Sciatic nerve (tissue), 2 donors: ENCODE data around the gene ALKBH4. TPM values are rescaled to one million over a fixed set of nuclear protein-coding genes. Genes with fewer than 3 reads are reported as not detected.
"Not testable (repeated sequence)": the region's sequence is repeated elsewhere in the genome, so short reads cannot be mapped to it uniquely, and the experiment has no call there.

ENCODE experiments used
- ATAC-seq: fragments of 200-7000 bp; cut with Tn5 transposase; one replicate; pipeline ENCODE4 v1.9.1; 2020; ENCODE audit warnings: mild to moderate bottlenecking, moderate library complexity
- DNase-seq: peaks from one replicate; pipeline ENCODE4 v3.0.0-alpha.2; 2020; ENCODE audit warnings: low spot score
- intact Hi-C: fragments of 100-400 bp; cut with DNase I; formaldehyde crosslinking; loops from one replicate; pipeline ENCODE4 v1.14.2; 2022
- microRNA-seq: library from miRNA; unstranded; fragments of <30 nt; microRNA quantifications from one replicate; pipeline ENCODE4 v1.2.0, GENCODE V29; 2020
- total RNA-seq: library from RNA; stranded (reverse); fragmentation: NEBNext Ultra II Directional; extraction: Animal tissue kit (Norgen Biotek cat#: 25700); gene quantifications from one replicate; pipeline ENCODE4 v1.2.1, GENCODE V29; 2021
- donor health status: DM: no; HTN: no; CAD: no.
- donor health status: DM: no; HTN: no; CAD: no.

ALKBH4 gene
- total RNA-seq, 1 donor from 2014 or later = 8.6 TPM

DNA sequence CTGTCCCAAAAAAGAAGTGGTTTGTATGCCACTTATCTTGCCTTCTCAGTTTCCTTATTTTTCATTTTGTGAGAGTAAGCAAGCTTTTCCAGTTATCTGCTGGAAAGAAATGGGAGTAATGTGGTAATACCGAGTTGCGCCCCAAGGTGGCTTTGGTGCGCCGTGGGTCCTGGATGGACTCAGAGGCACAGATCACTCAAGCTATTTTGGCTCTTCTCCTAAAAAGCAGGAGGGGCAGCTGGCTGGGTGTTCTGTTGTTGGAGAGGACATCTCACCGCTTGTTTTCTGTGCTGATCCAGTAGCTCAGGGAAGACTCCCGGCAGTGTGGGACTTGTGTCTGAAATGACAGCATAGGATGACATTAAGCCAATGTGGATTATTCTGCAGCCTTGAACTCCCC, 52.1 kb downstream of the ALKBH4 start:
- peak; percentile 57 for ATAC-seq
- DNase-seq = no peak
- intact Hi-C loops = no loop called here

- no peak for ATAC-seq
- intact Hi-C loops = no loop called here
- DNase-seq = no peak
These were observed 53.7 kb downstream of the ALKBH4 start for GRCh38 chr7:102410918-102411317.

- ATAC-seq (no peak), DNase-seq (no peak)
- intact Hi-C loops = no loop called here
These were observed 54.5 kb downstream of the ALKBH4 start for GRCh38 chr7:102410123-102410522.

GRCh38 chr7:102409340-102409739, 55.3 kb downstream of the ALKBH4 start:
- ATAC-seq (no peak), DNase-seq (no peak)
- intact Hi-C loops = no loop called here

GRCh38 chr7:102408530-102408929, 56.1 kb downstream of the ALKBH4 start:
- DNase-seq, ATAC-seq, intact Hi-C loops: not testable (repeated sequence)

- DNase-seq = no peak
- no peak for ATAC-seq
- intact Hi-C loops = no loop called here
These were observed 56.8 kb downstream of the ALKBH4 start for GRCh38 chr7:102407910-102408309.

Small RNAs within 50 kb of the gene (microRNA-seq; reads per million reads assigned to microRNA genes)
- gene MIR4467 (not detected), gene MIR5090 (not detected)

Other genes starting within 250 kb of the ALKBH4 start
- gene SH2B2, start 178.0 kb downstream of the ALKBH4 start, total RNA-seq = 9.9 TPM
- not detected for gene SPDYE6, start 108.4 kb downstream of the ALKBH4 start, total RNA-seq
- 29.8 TPM for gene PRKRIP1, start 68.5 kb downstream of the ALKBH4 start, total RNA-seq
- gene ORAI2, start 31.3 kb downstream of the ALKBH4 start, total RNA-seq = 18.0 TPM
- 11.1 TPM for gene LRWD1, start 121 bp upstream of the ALKBH4 start, total RNA-seq
- 31.6 TPM for gene POLR2J, start 14.1 kb upstream of the ALKBH4 start, total RNA-seq
- gene RASA4B, start 52.9 kb upstream of the ALKBH4 start, total RNA-seq = 59.3 TPM
- 31.6 TPM for gene UPK3BL2, start 78.8 kb upstream of the ALKBH4 start, total RNA-seq
- gene SPDYE2, start 86.4 kb upstream of the ALKBH4 start, total RNA-seq = 0.31 TPM
- 64.2 TPM for gene POLR2J3, start 107.7 kb upstream of the ALKBH4 start, total RNA-seq
- 233 TPM for gene RASA4, start 151.9 kb upstream of the ALKBH4 start, total RNA-seq
- 23.0 TPM for gene UPK3BL1, start 177.9 kb upstream of the ALKBH4 start, total RNA-seq
- gene SPDYE2B, start 185.5 kb upstream of the ALKBH4 start, total RNA-seq = not detected
- gene POLR2J2, start 206.8 kb upstream of the ALKBH4 start, total RNA-seq = 20.6 TPM